Measurements from ENCODE around the gene ATP5PF. TPM values are rescaled to one million over a fixed set of nuclear protein-coding genes. Genes with fewer than 3 reads are reported as not detected.

Gene ATP5PF
- total RNA-seq, 1 donor from 2014 or later: 78.3 TPM

DNA sequence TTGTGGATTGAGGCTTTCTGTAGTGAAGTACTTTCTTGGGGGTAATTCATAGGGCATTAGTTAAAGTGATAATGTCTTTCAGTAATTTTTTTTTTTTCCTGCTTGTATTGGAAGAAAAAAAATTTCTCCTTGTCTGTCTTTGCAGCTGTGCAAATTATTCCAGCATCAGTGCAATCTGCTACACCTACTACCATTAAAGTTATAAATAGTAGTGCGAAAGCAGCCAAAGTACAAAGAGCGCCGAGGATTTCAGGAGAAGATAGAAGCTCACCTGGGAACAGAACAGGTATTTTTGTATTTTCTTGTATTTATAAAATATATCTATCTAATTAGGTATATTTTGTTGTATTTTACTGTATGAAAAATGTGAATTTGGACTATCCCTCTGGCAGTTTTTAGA is 29.4 kb upstream of the ATP5PF start:
- H3K27me3 Mint-ChIP-seq: no peaks in the 10 kb centered on the region

DNA sequence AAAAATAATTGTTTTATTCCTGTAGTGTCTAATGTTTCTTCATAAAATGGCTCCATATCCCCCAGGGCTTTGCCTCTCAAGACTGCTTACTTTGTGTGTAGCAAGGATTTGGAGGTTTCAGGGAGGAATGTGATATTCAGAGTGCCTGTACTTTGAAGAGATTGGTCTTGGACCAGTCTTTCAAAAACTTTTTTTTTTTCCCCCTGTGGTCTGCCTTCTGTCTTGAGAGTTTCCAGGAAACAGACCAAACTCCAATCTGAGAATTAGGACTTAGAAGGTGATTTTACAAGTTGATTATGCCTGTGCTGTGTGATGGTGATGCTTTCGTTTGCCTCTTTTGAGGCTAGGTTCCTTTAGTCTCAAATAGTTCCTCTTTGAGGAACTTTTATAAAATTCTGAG is 26.0 kb upstream of the ATP5PF start:
- DNase-seq (no peak), ATAC-seq (ENCODE audit: low read depth) (no peak)
- peaks cover 7% of the 10 kb centered on the region for H3K4me1 Mint-ChIP-seq
- POLR2A ChIA-PET: no interaction called here
- no peak overlapping the region for H3K4me3 Mint-ChIP-seq
- CTCF ChIA-PET: no interaction called here
- no peak overlapping the region for H3K27ac Mint-ChIP-seq
- H3K9me3 Mint-ChIP-seq: no peaks in the 10 kb centered on the region
- no peaks in the 10 kb centered on the region for H3K27me3 Mint-ChIP-seq
- TF ChIP-seq, protein P1, sequence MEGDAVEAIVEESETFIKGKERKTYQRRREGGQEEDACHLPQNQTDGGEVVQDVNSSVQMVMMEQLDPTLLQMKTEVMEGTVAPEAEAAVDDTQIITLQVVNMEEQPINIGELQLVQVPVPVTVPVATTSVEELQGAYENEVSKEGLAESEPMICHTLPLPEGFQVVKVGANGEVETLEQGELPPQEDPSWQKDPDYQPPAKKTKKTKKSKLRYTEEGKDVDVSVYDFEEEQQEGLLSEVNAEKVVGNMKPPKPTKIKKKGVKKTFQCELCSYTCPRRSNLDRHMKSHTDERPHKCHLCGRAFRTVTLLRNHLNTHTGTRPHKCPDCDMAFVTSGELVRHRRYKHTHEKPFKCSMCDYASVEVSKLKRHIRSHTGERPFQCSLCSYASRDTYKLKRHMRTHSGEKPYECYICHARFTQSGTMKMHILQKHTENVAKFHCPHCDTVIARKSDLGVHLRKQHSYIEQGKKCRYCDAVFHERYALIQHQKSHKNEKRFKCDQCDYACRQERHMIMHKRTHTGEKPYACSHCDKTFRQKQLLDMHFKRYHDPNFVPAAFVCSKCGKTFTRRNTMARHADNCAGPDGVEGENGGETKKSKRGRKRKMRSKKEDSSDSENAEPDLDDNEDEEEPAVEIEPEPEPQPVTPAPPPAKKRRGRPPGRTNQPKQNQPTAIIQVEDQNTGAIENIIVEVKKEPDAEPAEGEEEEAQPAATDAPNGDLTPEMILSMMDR (IDR thresholded peaks at IDR 0.05): no peak
- intact Hi-C loops (cut with micrococcal nuclease): no loop called here
- peaks cover 87% of the 10 kb centered on the region for H3K36me3 Mint-ChIP-seq (ENCODE audit: low read depth)

More for the DNA sequence above, 29.4 kb upstream of the ATP5PF start:
- Mint-ChIP-seq H3K9me3 (no peaks in the 10 kb centered on the region), H3K27ac (no peak overlapping the region), H3K4me1 (no peaks in the 10 kb centered on the region), H3K4me3 (no peak overlapping the region), H3K36me3 (ENCODE audit: low read depth) (peaks cover 88% of the 10 kb centered on the region)
- ChIA-PET CTCF (no interaction called here), POLR2A (no interaction called here)
- ATAC-seq (ENCODE audit: low read depth) (no peak), DNase-seq (no peak)
- TF ChIP-seq, protein P1 (IDR thresholded peaks at IDR 0.05): no peak
- intact Hi-C loops (cut with micrococcal nuclease): loop anchor here (2.0 kb wide), 1 partner anchor 13 kb away; no protein-coding TSS in a partner anchor

DNA sequence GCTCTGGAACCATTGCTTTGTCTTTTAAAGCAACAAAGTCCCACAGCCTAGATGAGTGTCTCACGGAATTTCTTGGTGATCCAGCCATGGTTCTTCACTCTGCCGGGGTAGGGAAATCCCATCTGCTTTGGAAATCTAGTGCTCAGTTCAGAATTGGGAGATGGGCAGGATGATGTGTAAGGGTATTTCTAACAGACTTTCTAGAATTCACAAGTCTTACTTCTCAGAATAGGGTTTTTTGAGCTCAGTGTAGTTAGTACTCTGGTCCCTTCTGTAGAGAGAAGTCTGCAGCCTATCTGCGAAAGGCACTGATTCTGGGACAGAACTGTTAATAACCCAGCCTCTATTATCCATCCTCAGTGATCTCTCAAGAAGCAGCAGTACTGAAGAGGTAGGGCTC is 25.4 kb upstream of the ATP5PF start:
- no peak overlapping the region for H3K4me3 Mint-ChIP-seq
- H3K27me3 Mint-ChIP-seq: no peaks in the 10 kb centered on the region
- H3K36me3 Mint-ChIP-seq (ENCODE audit: low read depth): peaks cover 87% of the 10 kb centered on the region
- ATAC-seq (ENCODE audit: low read depth): no peak
- no peak for DNase-seq
- H3K4me1 Mint-ChIP-seq: peaks cover 7% of the 10 kb centered on the region
- TF ChIP-seq, protein P1 (IDR thresholded peaks at IDR 0.05): no peak
- intact Hi-C loops (cut with micrococcal nuclease): no loop called here
- H3K9me3 Mint-ChIP-seq: no peaks in the 10 kb centered on the region
- no peak overlapping the region for H3K27ac Mint-ChIP-seq
- CTCF ChIA-PET: no interaction called here
- POLR2A ChIA-PET: no interaction called here

DNA sequence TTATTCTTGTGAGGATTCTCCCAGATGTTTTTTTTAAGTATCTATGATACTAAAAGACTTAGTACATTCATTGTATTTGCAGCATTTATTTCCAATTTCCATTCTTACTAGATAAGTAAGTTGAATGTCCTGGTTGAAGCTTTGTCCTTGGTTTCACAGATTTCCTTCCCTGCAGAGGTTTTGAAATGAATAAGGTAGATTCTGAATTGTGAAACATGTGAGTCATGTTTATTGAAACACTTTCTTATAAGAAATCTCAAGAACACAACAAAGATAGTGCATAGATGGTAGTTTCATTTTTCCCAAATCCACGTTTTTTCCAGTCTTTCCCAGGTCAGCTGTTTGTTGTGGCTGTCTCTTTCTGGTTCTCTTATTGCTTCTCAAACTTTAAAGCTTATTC is 24.9 kb upstream of the ATP5PF start:
- Mint-ChIP-seq H3K4me3 (no peak overlapping the region), H3K36me3 (ENCODE audit: low read depth) (peaks cover 89% of the 10 kb centered on the region), H3K4me1 (peaks cover 7% of the 10 kb centered on the region), H3K27ac (no peak overlapping the region), H3K9me3 (no peaks in the 10 kb centered on the region), H3K27me3 (no peaks in the 10 kb centered on the region)
- TF ChIP-seq, protein P1 (IDR thresholded peaks at IDR 0.05): no peak
- intact Hi-C loops (cut with micrococcal nuclease): no loop called here
- ChIA-PET POLR2A (no interaction called here), CTCF (no interaction called here)
- DNase-seq (no peak), ATAC-seq (ENCODE audit: low read depth) (no peak)

DNA sequence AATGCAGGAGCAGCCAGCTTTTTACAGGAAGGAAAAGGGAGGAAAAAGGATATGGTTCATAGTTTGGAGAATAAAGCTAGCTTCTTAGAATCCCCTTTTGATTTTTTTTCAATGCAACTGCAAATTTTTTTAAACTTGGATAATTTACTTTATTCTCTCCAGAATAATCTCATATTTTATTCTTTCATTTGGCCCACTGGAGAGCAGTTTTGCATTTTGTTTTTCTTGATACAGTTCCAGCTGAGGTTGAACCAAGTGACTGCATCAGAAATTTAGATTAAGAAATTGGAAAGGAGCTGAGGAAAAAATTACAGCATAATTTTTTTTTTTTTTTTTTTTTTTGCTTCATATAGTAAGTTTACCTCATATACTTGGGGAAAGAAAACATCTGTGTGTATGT is 22.8 kb upstream of the ATP5PF start:
- H3K27ac Mint-ChIP-seq: no peak overlapping the region
- peaks cover 88% of the 10 kb centered on the region for H3K36me3 Mint-ChIP-seq (ENCODE audit: low read depth)

More for the DNA sequence above, 22.8 kb upstream of the ATP5PF start:
- H3K4me1 Mint-ChIP-seq: peaks cover 7% of the 10 kb centered on the region
- no peak for ATAC-seq (ENCODE audit: low read depth)
- no peaks in the 10 kb centered on the region for H3K9me3 Mint-ChIP-seq
- CTCF ChIA-PET: no interaction called here
- intact Hi-C loops (cut with micrococcal nuclease): no loop called here
- H3K4me3 Mint-ChIP-seq: no peak overlapping the region
- TF ChIP-seq, protein P1 (IDR thresholded peaks at IDR 0.05): no peak
- DNase-seq: no peak
- H3K27me3 Mint-ChIP-seq: no peaks in the 10 kb centered on the region
- POLR2A ChIA-PET: interaction anchor here (0.5 kb wide), 1 partner anchor 13 kb away, joined by 4 read pairs; no protein-coding TSS in a partner anchor

Measured in activated B cell treated with CpG ODN at 0.5 μM for 24 hours (primary cell).